ENCODE results near the gene AMZ1.

- TF ChIP-seq EP300 (IDR thresholded peaks at IDR 0.05), result no peak
- no peak for TF ChIP-seq CTCF (IDR thresholded peaks at IDR 0.05)
These were observed 3.2 kb downstream of the AMZ1 start for GRCh38 chr7:2691011-2691707.

Data from ovary (tissue), 3 donors.